ENCODE results near the gene MCOLN3. TPM values are rescaled to one million over a fixed set of nuclear protein-coding genes. Genes with fewer than 3 reads are reported as not detected.

Gene MCOLN3
- total RNA-seq, 1 donor from 2014 or later: 11.6 TPM

DNA sequence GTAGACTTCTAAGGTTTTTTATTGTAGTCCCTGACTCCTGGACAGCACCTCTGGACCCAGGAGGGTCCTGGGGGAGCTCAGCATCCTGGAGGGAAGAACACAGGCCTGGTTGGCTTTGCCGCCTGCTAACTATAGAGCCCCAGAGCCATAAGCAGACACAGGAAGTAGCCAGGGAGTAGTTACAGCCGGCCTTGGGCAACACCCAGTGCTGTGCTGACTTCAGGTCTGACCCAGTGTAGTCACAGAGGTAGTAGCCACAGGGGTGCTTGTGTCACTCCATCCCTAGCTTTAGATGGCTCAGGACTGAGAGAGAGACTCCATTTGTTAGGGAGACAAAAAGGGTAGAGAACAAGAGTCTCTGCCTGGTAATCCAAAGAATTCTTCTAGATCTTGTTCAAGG, 73.3 kb downstream of the MCOLN3 start:
- TF ChIP-seq, protein P1, sequence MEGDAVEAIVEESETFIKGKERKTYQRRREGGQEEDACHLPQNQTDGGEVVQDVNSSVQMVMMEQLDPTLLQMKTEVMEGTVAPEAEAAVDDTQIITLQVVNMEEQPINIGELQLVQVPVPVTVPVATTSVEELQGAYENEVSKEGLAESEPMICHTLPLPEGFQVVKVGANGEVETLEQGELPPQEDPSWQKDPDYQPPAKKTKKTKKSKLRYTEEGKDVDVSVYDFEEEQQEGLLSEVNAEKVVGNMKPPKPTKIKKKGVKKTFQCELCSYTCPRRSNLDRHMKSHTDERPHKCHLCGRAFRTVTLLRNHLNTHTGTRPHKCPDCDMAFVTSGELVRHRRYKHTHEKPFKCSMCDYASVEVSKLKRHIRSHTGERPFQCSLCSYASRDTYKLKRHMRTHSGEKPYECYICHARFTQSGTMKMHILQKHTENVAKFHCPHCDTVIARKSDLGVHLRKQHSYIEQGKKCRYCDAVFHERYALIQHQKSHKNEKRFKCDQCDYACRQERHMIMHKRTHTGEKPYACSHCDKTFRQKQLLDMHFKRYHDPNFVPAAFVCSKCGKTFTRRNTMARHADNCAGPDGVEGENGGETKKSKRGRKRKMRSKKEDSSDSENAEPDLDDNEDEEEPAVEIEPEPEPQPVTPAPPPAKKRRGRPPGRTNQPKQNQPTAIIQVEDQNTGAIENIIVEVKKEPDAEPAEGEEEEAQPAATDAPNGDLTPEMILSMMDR (IDR thresholded peaks at IDR 0.05; ENCODE audit: insufficient read depth, low read length, poor library complexity, severe bottlenecking): no peak
- H3K36me3 ChIP-seq (ENCODE audit: control insufficient read depth, insufficient read depth, low read length): no peaks in the 10 kb centered on the region
- H3K4me3 ChIP-seq (ENCODE audit: low read depth, low read length): no peak overlapping the region
- no peak for DNase-seq (ENCODE audit: low read depth)
- no peaks in the 10 kb centered on the region for H3K27me3 ChIP-seq (ENCODE audit: control insufficient read depth, insufficient read depth, low read length)

DNA sequence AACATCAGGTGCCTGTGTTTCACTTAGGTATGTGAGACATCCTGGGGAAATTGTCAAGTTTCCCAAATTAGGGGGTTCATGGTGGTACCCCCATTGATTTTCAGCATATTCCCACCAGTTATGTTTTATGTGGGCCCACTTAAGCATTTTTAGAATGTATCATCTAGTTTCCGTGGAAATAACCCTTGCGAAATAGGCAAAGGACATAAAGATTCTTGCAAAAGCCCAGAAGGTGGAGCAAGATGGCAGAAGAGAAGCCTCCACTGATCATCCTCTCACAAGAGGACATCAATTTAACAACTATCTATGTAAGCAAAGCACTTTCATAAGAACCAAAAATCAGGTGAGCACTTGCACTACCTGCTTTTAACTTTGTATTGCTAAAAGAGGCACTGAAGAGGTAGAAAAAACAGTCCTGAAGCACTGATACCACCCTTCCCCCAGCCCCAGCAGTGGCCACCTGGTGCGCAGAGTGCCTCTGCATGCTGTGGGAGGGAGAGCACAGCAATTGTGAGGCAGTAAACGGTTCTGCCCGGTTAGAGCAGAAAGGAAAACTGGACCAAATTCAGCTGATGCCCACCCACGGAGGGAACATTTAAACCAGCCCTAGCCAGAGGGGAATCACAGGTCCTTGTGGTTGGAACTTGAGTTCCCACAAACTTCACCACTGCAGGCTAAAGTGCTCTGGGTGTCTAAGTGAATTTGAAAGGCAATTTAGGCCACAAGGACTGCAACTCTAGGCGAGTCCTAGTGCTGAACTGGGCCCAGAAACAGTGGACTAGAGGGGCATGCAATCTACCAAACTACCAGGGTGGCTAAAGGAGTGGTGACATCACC, 74.6 kb downstream of the MCOLN3 start:
- no peak for DNase-seq (ENCODE audit: low read depth)
- Histone ChIP-seq H3K4me3 (ENCODE audit: low read depth, low read length) (no peak overlapping the region), H3K36me3 (ENCODE audit: control insufficient read depth, insufficient read depth, low read length) (no peaks in the 10 kb centered on the region), H3K27me3 (ENCODE audit: control insufficient read depth, insufficient read depth, low read length) (no peaks in the 10 kb centered on the region)
- TF ChIP-seq, protein P1 (IDR thresholded peaks at IDR 0.05; ENCODE audit: insufficient read depth, low read length, poor library complexity, severe bottlenecking): no peak

DNA sequence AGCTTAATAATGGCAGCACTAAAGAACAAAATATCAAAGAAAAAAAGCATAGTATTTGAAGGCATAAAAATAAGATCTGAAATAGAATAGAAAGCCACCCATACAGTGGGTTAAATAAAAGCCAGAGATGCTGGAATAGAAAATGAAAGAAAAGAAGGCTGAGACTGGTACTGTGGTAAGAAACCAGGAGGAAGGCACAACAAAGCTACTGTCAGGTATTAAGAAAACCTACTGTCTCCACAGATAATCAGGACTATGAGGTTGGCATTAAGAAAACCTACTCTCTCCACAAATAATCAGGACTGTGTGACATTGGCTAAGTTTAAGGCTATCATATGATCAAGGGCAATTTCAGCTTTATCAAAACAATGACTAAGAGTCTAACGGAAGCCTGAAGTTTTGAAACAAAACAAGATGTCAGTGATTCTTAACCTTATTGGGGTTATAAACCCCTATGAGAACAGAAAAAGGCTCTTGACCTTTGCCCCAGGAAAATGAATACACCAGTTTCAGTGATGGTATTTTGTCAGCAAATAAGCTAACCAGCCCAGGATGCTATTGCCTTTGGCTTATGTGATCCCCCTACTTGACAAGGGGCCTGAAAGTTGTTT, 75.8 kb downstream of the MCOLN3 start:
- TF ChIP-seq, protein P1 (IDR thresholded peaks at IDR 0.05; ENCODE audit: insufficient read depth, low read length, poor library complexity, severe bottlenecking): no peak
- no peak overlapping the region for H3K4me3 ChIP-seq (ENCODE audit: low read depth, low read length)
- H3K36me3 ChIP-seq (ENCODE audit: control insufficient read depth, insufficient read depth, low read length): no peaks in the 10 kb centered on the region
- H3K27me3 ChIP-seq (ENCODE audit: control insufficient read depth, insufficient read depth, low read length): no peaks in the 10 kb centered on the region
- DNase-seq (ENCODE audit: low read depth): no peak

DNA sequence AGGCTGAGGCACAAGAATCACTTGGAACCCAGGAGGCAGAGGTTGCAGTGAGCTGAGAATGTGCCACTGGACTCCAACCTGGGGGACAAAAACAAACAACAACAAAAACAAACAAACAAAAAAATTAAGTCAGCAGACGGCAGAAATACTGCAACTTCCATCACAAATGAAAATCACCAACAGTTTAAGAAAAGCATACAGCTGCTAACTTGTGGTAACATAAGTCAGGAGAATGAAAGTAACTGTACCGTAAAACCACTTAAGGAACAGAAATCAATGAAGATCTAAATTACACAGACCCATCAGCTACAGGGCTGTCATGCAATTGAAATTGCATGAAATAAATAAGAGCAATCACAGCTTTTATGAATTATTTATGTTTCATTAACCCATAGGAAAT, 76.3 kb downstream of the MCOLN3 start:
- TF ChIP-seq, protein P1 (IDR thresholded peaks at IDR 0.05; ENCODE audit: insufficient read depth, low read length, poor library complexity, severe bottlenecking): no peak
- Histone ChIP-seq H3K27me3 (ENCODE audit: control insufficient read depth, insufficient read depth, low read length) (no peaks in the 10 kb centered on the region), H3K36me3 (ENCODE audit: control insufficient read depth, insufficient read depth, low read length) (no peaks in the 10 kb centered on the region), H3K4me3 (ENCODE audit: low read depth, low read length) (no peak overlapping the region)
- no peak for DNase-seq (ENCODE audit: low read depth)

DNA sequence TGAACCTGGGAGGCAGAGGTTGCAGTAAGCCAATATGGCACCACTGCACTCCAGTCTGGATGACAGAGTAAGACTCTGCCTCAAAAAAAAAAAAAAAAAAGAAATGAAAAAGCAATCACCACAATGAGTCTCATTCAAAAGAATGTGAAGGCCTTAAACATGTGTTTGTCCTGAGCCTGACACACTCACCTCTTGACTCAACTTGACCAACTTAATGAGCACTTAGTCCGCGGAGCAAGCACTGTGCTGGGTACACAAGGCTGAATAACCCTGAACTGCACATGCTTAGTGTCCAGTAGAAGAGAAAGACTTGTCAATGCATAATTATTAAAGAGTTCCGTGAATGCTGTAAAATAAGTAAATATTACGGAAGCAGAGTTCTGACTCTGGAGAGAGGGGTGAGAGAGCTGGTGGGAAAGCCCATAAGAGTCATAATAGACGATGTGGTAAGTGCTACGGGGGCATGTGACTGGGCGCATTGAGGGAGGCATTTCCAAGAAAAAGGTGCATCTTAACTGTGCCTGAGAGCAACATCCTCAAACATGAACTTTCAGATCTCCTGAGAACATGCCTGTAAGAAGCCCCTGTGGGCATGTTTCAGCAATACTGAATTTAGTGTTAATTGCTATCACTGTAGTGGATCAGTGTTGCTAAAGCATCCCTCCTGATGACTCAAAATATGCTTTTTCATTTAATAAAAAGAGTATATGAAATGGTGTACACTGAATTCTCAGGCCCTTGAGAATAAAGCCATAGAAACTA, 78.6 kb downstream of the MCOLN3 start:
- H3K27me3 ChIP-seq (ENCODE audit: control insufficient read depth, insufficient read depth, low read length): no peaks in the 10 kb centered on the region
- TF ChIP-seq, protein P1 (IDR thresholded peaks at IDR 0.05; ENCODE audit: insufficient read depth, low read length, poor library complexity, severe bottlenecking): no peak
- DNase-seq (ENCODE audit: low read depth): no peak
- H3K4me3 ChIP-seq (ENCODE audit: low read depth, low read length): no peak overlapping the region
- H3K36me3 ChIP-seq (ENCODE audit: control insufficient read depth, insufficient read depth, low read length): no peaks in the 10 kb centered on the region
